Measurements from ENCODE around the gene OR7C2.

DNA sequence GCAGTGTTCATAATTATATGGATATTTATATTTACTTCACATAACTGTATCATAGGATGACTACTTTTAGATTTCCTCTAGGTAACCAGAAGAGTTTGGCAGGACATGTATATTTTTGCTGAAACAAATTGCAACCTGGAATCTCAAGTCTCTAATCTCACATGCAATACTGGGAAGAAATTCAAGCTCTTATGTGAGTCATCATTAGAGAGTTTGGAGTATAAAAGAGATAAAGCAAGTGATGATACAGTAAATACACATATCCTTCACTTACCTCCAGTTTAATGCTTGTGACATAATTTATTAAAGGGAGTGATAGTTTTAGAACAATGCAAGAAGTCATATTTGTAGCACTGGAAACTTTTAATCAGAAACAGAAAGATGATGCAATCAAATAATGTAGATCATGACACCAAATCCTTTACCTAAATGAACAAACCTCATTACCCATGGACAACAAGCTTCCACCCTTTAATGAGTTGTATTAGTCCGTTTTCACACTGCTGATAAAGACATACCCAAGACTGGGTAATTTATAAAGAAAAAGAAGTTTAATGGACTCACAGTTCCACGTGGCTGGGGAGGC is 39.5 kb upstream of the OR7C2 start:
- TF ChIP-seq POLR2AphosphoS5 (IDR thresholded peaks at IDR 0.05; ENCODE audit: low read depth, low read length): no peak
- TF ChIP-seq, protein P1, sequence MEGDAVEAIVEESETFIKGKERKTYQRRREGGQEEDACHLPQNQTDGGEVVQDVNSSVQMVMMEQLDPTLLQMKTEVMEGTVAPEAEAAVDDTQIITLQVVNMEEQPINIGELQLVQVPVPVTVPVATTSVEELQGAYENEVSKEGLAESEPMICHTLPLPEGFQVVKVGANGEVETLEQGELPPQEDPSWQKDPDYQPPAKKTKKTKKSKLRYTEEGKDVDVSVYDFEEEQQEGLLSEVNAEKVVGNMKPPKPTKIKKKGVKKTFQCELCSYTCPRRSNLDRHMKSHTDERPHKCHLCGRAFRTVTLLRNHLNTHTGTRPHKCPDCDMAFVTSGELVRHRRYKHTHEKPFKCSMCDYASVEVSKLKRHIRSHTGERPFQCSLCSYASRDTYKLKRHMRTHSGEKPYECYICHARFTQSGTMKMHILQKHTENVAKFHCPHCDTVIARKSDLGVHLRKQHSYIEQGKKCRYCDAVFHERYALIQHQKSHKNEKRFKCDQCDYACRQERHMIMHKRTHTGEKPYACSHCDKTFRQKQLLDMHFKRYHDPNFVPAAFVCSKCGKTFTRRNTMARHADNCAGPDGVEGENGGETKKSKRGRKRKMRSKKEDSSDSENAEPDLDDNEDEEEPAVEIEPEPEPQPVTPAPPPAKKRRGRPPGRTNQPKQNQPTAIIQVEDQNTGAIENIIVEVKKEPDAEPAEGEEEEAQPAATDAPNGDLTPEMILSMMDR (IDR thresholded peaks at IDR 0.05; ENCODE audit: control extremely low read depth in 1 of 3, insufficient read depth in 1 of 3, low read depth in 1 of 3, low read length in 3 of 3): no peak
- no peak for TF ChIP-seq POLR2A (IDR thresholded peaks at IDR 0.05; ENCODE audit: control extremely low read depth in 1 of 2, low read depth in 2 of 2, low read length in 2 of 2)
- TF ChIP-seq JUN (IDR thresholded peaks at IDR 0.05; ENCODE audit: low read depth, low read length): no peak
- no peak for TF ChIP-seq EZH2 (IDR thresholded peaks at IDR 0.05; ENCODE audit: low read depth, low read length, severe bottlenecking)
- no peak for TF ChIP-seq RXRA (IDR thresholded peaks at IDR 0.05; ENCODE audit: insufficient read depth, low read depth, low read length)
- no peak for TF ChIP-seq RFX5 (IDR thresholded peaks at IDR 0.05; ENCODE audit: borderline replicate concordance, low read depth, low read length)
- TF ChIP-seq SIRT6 (IDR thresholded peaks at IDR 0.05; ENCODE audit: low read length): no peak
- no peak for TF ChIP-seq BRCA1 (IDR thresholded peaks at IDR 0.05; ENCODE audit: low read depth, low read length)
